ENCODE measurements around the gene MAPK9. TPM values are rescaled to one million over a fixed set of nuclear protein-coding genes. Genes with fewer than 3 reads are reported as not detected.

The MAPK9 gene
- total and polyA plus RNA-seq, 2 donors from 2014 or later, result 17.3 to 30.9 TPM

DNA sequence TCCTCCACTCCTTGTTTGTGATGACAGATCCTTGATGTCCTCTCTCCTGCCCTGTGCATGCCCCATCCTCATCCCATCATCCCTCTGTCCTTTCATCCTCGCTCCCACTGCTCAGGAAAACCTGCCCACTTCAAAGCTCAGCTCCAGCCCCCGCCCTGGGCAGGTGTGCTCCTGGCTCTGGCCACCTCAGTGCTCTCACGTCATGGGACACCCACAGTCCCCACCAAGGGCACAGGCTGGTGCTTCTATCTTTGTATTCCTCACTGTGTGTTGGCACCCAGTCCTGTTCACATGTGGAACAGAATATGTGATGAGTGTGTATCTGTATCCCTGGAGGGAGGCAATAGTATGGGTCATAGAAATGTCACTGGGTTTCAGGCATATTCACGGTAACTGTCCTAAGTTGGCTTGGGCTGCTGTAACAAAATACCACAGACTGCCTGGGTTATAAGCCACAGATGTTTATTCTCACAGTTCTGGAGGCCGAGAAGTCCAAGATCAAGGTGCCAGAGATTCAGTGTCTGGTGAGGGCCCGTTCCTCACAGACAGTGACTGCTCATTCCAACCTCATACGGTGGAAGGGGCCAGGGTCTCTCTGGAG lies 47.8 kb upstream of the MAPK9 start:
- Histone ChIP-seq H3K4me1 (ENCODE audit: control insufficient read depth in 2 of 3, insufficient read depth in 2 of 3, low read depth in 1 of 3, low read length in 3 of 3) (no peaks in the 10 kb centered on the region), H3K36me3 (ENCODE audit: control insufficient read depth in 2 of 3, insufficient read depth in 3 of 3, low read length in 3 of 3) (no peaks in the 10 kb centered on the region), H3K27ac (ENCODE audit: low read depth in 2 of 2, low read length in 2 of 2) (no peak overlapping the region), H3K9me3 (ENCODE audit: control insufficient read depth in 2 of 3, insufficient read depth in 1 of 3, low read length in 3 of 3) (no peaks in the 10 kb centered on the region), H3K9ac (ENCODE audit: low read length in 3 of 3) (no peak overlapping the region), H3K27me3 (ENCODE audit: control insufficient read depth, insufficient read depth, low read length) (no peaks in the 10 kb centered on the region), H3K4me3 (ENCODE audit: low read length in 3 of 3) (no peak overlapping the region)
- intact Hi-C loops (cut with DNase I), result no loop called here
- DNase-seq (peak in 1 of 5 donors; percentile 37), FAIRE-seq (no peak)
- TF ChIP-seq, protein P1, sequence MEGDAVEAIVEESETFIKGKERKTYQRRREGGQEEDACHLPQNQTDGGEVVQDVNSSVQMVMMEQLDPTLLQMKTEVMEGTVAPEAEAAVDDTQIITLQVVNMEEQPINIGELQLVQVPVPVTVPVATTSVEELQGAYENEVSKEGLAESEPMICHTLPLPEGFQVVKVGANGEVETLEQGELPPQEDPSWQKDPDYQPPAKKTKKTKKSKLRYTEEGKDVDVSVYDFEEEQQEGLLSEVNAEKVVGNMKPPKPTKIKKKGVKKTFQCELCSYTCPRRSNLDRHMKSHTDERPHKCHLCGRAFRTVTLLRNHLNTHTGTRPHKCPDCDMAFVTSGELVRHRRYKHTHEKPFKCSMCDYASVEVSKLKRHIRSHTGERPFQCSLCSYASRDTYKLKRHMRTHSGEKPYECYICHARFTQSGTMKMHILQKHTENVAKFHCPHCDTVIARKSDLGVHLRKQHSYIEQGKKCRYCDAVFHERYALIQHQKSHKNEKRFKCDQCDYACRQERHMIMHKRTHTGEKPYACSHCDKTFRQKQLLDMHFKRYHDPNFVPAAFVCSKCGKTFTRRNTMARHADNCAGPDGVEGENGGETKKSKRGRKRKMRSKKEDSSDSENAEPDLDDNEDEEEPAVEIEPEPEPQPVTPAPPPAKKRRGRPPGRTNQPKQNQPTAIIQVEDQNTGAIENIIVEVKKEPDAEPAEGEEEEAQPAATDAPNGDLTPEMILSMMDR (IDR thresholded peaks at IDR 0.05; ENCODE audit: borderline replicate concordance, extremely low read depth, insufficient read depth), result no peak

GRCh38 chr5:180338001-180338707 lies 46.3 kb upstream of the MAPK9 start:
- Histone ChIP-seq H3K27ac (ENCODE audit: low read depth in 2 of 2, low read length in 2 of 2) (no peak overlapping the region), H3K27me3 (ENCODE audit: control insufficient read depth, insufficient read depth, low read length) (no peaks in the 10 kb centered on the region), H3K4me1 (ENCODE audit: control insufficient read depth in 2 of 3, insufficient read depth in 2 of 3, low read depth in 1 of 3, low read length in 3 of 3) (no peaks in the 10 kb centered on the region), H3K9ac (ENCODE audit: low read length in 3 of 3) (no peak overlapping the region), H3K4me3 (ENCODE audit: low read length in 3 of 3) (no peak overlapping the region), H3K36me3 (ENCODE audit: control insufficient read depth in 2 of 3, insufficient read depth in 3 of 3, low read length in 3 of 3) (no peaks in the 10 kb centered on the region), H3K9me3 (ENCODE audit: control insufficient read depth in 2 of 3, insufficient read depth in 1 of 3, low read length in 3 of 3) (no peaks in the 10 kb centered on the region)
- intact Hi-C loops (cut with DNase I), result no loop called here
- TF ChIP-seq, protein P1 (IDR thresholded peaks at IDR 0.05; ENCODE audit: borderline replicate concordance, extremely low read depth, insufficient read depth), result no peak
- no peak for FAIRE-seq
- DNase-seq, result peak in 1 of 5 donors; percentile 22

DNA sequence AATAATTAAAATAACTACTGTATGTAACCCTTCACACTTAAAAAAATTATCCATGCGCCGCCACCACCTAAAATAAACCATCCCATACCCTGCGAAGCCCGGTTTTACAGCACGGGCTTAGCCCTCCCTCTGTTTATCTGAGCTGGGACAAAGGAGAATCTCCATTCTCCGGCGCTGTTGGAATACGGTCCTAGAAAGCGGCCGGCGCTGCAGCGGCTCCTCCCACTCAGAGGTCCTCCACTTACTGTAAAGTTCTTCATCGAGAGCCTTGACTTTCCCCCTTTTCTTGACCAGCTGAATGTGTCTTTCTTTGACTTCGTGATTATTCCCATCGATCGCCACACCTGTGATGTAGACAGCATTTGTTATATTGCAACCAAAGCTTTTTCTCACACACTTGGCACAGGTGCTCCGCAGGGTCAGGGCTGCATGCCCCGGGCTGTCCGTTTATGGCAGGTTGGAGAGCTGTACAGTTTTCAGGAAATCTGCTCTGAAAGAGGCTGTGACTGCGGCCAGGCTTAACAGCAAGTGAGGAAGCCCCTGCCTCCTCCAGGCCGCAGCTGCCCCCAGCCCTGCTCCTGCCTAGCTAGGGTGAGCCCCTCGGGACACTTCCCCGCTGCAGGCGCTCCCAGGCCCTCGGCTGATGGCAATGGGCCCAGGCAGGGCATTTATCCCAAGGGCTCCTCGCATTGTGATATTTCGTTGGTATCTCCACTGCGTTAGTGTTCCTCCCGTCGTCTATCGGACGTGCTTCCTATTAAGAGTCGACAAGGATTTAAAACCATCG lies 44.5 kb upstream of the MAPK9 start:
- Histone ChIP-seq H3K27ac (ENCODE audit: low read depth in 2 of 2, low read length in 2 of 2) (no peak overlapping the region), H3K9me3 (ENCODE audit: control insufficient read depth in 2 of 3, insufficient read depth in 1 of 3, low read length in 3 of 3) (no peaks in the 10 kb centered on the region), H3K36me3 (ENCODE audit: control insufficient read depth in 2 of 3, insufficient read depth in 3 of 3, low read length in 3 of 3) (no peaks in the 10 kb centered on the region), H3K4me3 (ENCODE audit: low read length in 3 of 3) (no peak overlapping the region), H3K4me1 (ENCODE audit: control insufficient read depth in 2 of 3, insufficient read depth in 2 of 3, low read depth in 1 of 3, low read length in 3 of 3) (no peaks in the 10 kb centered on the region), H3K9ac (ENCODE audit: low read length in 3 of 3) (no peak overlapping the region), H3K27me3 (ENCODE audit: control insufficient read depth, insufficient read depth, low read length) (no peaks in the 10 kb centered on the region)
- FAIRE-seq (no peak), DNase-seq (peak in 1 of 5 donors; percentile 58)
- TF ChIP-seq, protein P1 (IDR thresholded peaks at IDR 0.05; ENCODE audit: borderline replicate concordance, extremely low read depth, insufficient read depth), result no peak
- intact Hi-C loops (cut with DNase I), result no loop called here

Measured in kidney (tissue), 14 donors.